ENCODE data around the gene SYNE3.

DNA sequence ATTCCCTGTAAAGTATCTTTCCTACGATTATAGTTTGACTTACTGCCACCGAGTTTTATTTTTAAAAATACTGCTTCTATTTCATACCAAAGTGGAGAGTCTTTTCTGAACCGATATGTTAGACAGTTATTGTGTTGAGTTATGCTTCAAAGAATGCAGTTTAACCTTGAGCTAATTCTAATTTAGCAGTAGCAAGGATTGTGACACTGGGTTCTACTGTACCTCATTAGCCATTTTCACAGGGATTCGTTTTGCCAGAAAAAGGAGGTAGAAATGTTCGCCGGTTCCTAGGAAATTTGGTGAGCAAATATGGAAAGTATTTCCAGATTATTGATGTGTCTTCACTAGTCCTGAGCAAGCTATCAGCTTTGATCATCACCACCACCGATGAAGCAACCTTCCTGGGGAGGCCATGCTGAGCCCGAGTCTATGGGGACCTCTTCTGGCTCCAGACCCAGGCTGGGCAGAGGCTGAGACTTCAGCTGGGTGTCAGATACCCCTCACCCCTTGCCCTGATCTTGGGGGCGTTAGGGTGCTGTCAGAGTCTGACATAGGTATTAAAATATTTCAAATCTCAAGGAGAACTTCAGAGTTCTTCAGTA lies 32.0 kb upstream of the SYNE3 start:
- TF ChIP-seq POLR2A (IDR thresholded peaks at IDR 0.05), result no peak
- TF ChIP-seq, protein P1, sequence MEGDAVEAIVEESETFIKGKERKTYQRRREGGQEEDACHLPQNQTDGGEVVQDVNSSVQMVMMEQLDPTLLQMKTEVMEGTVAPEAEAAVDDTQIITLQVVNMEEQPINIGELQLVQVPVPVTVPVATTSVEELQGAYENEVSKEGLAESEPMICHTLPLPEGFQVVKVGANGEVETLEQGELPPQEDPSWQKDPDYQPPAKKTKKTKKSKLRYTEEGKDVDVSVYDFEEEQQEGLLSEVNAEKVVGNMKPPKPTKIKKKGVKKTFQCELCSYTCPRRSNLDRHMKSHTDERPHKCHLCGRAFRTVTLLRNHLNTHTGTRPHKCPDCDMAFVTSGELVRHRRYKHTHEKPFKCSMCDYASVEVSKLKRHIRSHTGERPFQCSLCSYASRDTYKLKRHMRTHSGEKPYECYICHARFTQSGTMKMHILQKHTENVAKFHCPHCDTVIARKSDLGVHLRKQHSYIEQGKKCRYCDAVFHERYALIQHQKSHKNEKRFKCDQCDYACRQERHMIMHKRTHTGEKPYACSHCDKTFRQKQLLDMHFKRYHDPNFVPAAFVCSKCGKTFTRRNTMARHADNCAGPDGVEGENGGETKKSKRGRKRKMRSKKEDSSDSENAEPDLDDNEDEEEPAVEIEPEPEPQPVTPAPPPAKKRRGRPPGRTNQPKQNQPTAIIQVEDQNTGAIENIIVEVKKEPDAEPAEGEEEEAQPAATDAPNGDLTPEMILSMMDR (IDR thresholded peaks at IDR 0.05), result no peak
